OCI-LY7 (cell line): Measurements from ENCODE around the gene NAA30. TPM values are rescaled to one million over a fixed set of nuclear protein-coding genes. Genes with fewer than 3 reads are reported as not detected.
"Not testable (repeated sequence)": the region's sequence is repeated elsewhere in the genome, so short reads cannot be mapped to it uniquely, and the experiment has no call there.

Experiments
- BruUV-seq: library from RNA; stranded (reverse); fragments of 400-500 nt; replicated peaks from 2 replicates; lab custom pipeline; 2021; lab: Mats Ljungman, UMichigan
- CTCF ChIA-PET: fragments of 300-600 bp; sonication (Branson Sonifier 250); formaldehyde crosslinking; loops from one replicate; lab custom pipeline; 2022; ENCODE audit warnings: antibody characterized with exemption; ENCODE audit not compliant: unreplicated experiment; lab: Charles Lee
- POLR2A ChIA-PET: fragments of 300-600 bp; sonication (Branson Sonifier 250); formaldehyde crosslinking; loops from one replicate; lab custom pipeline; 2022; ENCODE audit warnings: antibody characterized with exemption; lab: Charles Lee
- DNase-seq: peaks from one replicate; pipeline ENCODE4 v3.0.0-alpha.2; 2015; ENCODE audit warnings: low spot score
- H2AFZ ChIP-seq: fragments of 200-600 bp; sonication (generic), shearing (Covaris generic); 2 replicates; pipeline ENCODE4 v1.6.1; 2014; ENCODE audit warnings: mild to moderate bottlenecking, antibody characterized with exemption, low read length, moderate library complexity
- H3K27ac ChIP-seq: fragments of 200-600 bp; sonication (generic); 2 replicates; pipeline ENCODE4 v1.5.1; 2014; ENCODE audit warnings: mixed run types, low read depth, mild to moderate bottlenecking, moderate library complexity, low read length, inconsistent platforms; ENCODE audit not compliant: poor library complexity, severe bottlenecking
- H3K36me3 ChIP-seq: fragments of 200-600 bp; sonication (generic); 2 replicates; pipeline ENCODE4 v1.6.1; 2014; ENCODE audit warnings: mild to moderate bottlenecking, antibody characterized with exemption, low read length, moderate library complexity, mixed read lengths; ENCODE audit not compliant: insufficient read depth
- H3K4me1 ChIP-seq: fragments of 200-600 bp; sonication (generic); 2 replicates; pipeline ENCODE4 v1.5.1; 2014; ENCODE audit warnings: mild to moderate bottlenecking, low read length; ENCODE audit not compliant: insufficient read depth, poor library complexity, severe bottlenecking
- H3K4me2 ChIP-seq: fragments of 200-600 bp; sonication (generic); 2 replicates; pipeline ENCODE4 v1.6.1; 2014; ENCODE audit warnings: mild to moderate bottlenecking, low read length
- H3K4me3 ChIP-seq: fragments of 200-600 bp; sonication (generic); 2 replicates; pipeline ENCODE4 v1.5.1; 2014; ENCODE audit warnings: mild to moderate bottlenecking, low read depth, low read length; ENCODE audit not compliant: poor library complexity, severe bottlenecking
- H3K79me2 ChIP-seq: fragments of 200-600 bp; sonication (generic); 2 replicates; pipeline ENCODE4 v1.6.1; 2016; ENCODE audit warnings: low read depth, mild to moderate bottlenecking, low read length, moderate library complexity, mixed read lengths; ENCODE audit not compliant: insufficient read depth
- H3K9me2 ChIP-seq: fragments of 200-600 bp; sonication (generic); 2 replicates; pipeline ENCODE4 v1.6.1; 2016; ENCODE audit warnings: mild to moderate bottlenecking, low read length, mixed read lengths; ENCODE audit not compliant: insufficient read depth
- H3K9me3 ChIP-seq: fragments of 200-600 bp; sonication (generic); 2 replicates; pipeline ENCODE4 v1.6.1; 2014; ENCODE audit warnings: mild to moderate bottlenecking, mixed run types, low read length, mixed read lengths
- H4K20me1 ChIP-seq: fragments of 200-600 bp; sonication (generic); 2 replicates; pipeline ENCODE4 v1.6.1; 2014; ENCODE audit warnings: mild to moderate bottlenecking, antibody characterized with exemption, low read length, moderate library complexity, mixed read lengths; ENCODE audit not compliant: insufficient read depth
- EZH2phosphoT487 ChIP-seq: fragments of 200-600 bp; sonication (generic); IDR thresholded peaks from 2 replicates; pipeline ENCODE4 v1.6.1; 2018; ENCODE audit warnings: low read depth, borderline replicate concordance, mild to moderate bottlenecking, mixed run types, antibody characterized with exemption, low read length, moderate library complexity, mixed read lengths
- intact Hi-C: fragments of 100-400 bp; cut with micrococcal nuclease; formaldehyde crosslinking; loops from one replicate; pipeline ENCODE4 v1.10.0; 2022; ENCODE audit not compliant: unreplicated experiment
- total RNA-seq, 2 experiments: library from RNA; depleted of rRNA in 1 of 2; stranded (reverse); fragments of >200 nt in 1 of 2; shearing (Covaris generic) in 1 of 2; gene quantifications; 2 replicates each; pipeline ENCODE4 v1.2.3, GENCODE V29; 2014 to 2022
- TF ChIP-seq, protein P1 (sequence below): fragments of 200-600 bp; sonication (generic); conservative IDR thresholded peaks from 2 replicates; pipeline ENCODE4 v1.5.1; 2014; ENCODE audit warnings: mild to moderate bottlenecking, antibody characterized with exemption, low read length, moderate library complexity, mixed read lengths

Gene NAA30
- total RNA-seq, 2 experiments from 2014 or later = 7.4 to 18.1 TPM

DNA sequence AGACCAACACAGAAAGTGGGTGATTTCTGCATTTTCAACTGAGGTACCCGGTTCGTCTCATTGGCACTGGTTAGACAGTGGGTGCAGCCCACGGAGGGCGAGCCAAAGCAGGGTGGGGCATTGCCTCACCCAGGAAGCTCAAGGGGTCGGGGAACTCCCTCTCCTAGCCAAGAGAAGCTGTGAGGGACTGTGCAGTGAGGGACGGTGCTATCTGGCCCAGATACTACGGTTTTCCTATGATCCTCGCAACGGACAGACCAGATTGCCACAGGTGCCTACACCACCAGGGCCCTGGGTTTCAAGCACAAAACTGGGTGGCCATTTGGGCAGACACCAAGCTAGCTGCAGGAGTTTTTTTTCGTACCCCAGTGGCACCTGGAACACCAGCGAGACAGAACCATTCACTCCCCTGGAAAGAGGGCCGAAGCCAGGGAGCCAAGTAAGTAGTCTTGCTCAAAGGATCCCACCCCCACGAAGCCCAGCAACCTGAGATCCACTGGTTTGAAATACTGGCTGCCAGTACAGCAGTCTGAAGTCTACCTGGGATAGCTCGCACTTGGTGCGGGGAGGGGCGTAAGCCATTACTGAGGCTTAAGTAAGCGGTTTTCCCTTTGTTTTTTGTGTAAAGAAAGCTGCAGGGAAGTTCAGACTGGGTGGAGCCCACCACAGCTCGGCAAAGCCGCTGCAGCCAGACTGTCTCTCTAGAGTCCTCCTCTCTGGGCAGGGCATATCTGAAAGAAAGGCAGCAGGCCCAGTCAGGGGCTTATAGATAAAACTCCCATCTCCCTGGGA is 25.5 kb upstream of the NAA30 start:
- no peak overlapping the region for H3K4me3 ChIP-seq
- DNase-seq = no peak
- POLR2A ChIA-PET = no interaction called here
- no peaks in the 10 kb centered on the region for H3K9me3 ChIP-seq
- TF ChIP-seq, protein P1, sequence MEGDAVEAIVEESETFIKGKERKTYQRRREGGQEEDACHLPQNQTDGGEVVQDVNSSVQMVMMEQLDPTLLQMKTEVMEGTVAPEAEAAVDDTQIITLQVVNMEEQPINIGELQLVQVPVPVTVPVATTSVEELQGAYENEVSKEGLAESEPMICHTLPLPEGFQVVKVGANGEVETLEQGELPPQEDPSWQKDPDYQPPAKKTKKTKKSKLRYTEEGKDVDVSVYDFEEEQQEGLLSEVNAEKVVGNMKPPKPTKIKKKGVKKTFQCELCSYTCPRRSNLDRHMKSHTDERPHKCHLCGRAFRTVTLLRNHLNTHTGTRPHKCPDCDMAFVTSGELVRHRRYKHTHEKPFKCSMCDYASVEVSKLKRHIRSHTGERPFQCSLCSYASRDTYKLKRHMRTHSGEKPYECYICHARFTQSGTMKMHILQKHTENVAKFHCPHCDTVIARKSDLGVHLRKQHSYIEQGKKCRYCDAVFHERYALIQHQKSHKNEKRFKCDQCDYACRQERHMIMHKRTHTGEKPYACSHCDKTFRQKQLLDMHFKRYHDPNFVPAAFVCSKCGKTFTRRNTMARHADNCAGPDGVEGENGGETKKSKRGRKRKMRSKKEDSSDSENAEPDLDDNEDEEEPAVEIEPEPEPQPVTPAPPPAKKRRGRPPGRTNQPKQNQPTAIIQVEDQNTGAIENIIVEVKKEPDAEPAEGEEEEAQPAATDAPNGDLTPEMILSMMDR = no peak
- TF ChIP-seq EZH2phosphoT487 = no peak
- no peak overlapping the region for H3K27ac ChIP-seq
- no peaks in the 10 kb centered on the region for H3K9me2 ChIP-seq
- intact Hi-C loops = no loop called here
- H3K4me2 ChIP-seq = no peak overlapping the region
- BruUV-seq = no TSS peak
- H3K4me1 ChIP-seq = no peaks in the 10 kb centered on the region
- H3K36me3 ChIP-seq = no peaks in the 10 kb centered on the region
- H4K20me1 ChIP-seq = no peaks in the 10 kb centered on the region
- no peaks in the 10 kb centered on the region for H3K79me2 ChIP-seq
- CTCF ChIA-PET = no interaction called here
- no peak overlapping the region for H2AFZ ChIP-seq

DNA sequence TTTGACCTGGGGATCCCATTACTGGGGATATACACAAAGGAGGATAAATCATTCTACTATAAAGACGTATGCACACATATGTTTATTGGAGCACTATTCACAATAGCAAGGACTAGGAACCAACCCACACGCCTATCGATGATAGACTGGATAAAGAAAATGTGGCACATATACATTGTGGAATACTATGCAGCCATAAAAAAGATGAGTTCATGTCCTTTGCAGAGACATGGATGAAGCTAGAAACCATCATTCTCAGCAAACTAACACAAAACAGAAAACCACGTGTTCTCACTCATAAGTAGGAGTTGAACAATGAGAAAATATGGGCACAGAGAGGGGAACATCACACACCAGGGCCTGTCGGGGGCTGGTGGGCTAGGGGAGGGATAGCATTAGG is 20.2 kb upstream of the NAA30 start:
- DNase-seq, H3K79me2 ChIP-seq, BruUV-seq, H3K9me2 ChIP-seq, intact Hi-C loops, H3K4me1 ChIP-seq, H3K36me3 ChIP-seq, H3K9me3 ChIP-seq, H4K20me1 ChIP-seq, H3K27ac ChIP-seq, H2AFZ ChIP-seq, H3K4me2 ChIP-seq, H3K4me3 ChIP-seq, CTCF ChIA-PET: not testable (repeated sequence)
- POLR2A ChIA-PET = interaction anchor here (0.8 kb wide), 1 partner anchor 25 kb away, joined by 3 read pairs; no protein-coding TSS in a partner anchor

DNA sequence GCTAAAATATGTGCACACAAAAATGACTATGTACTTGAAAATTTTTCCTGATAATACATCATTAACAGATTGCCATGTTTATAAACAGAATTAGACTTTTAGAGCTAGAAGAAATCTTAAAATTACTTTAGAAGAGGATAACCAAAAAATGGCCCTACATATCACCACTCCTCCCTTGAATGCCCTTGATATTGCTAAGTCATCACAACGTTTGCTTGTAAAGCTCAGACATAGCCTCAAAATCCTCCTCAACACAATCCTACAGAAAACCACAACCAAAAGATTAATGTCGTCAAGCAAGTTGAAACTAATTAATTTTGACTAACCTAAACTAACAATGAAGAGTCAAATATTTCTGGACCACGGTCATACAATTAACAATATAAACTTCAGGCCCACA is 19.4 kb upstream of the NAA30 start:
- POLR2A ChIA-PET = no interaction called here
- no peak overlapping the region for H3K4me2 ChIP-seq
- intact Hi-C loops = no loop called here
- H2AFZ ChIP-seq = no peak overlapping the region
- no peaks in the 10 kb centered on the region for H4K20me1 ChIP-seq
- TF ChIP-seq EZH2phosphoT487 = no peak
- TF ChIP-seq, protein P1 = no peak
- no peak overlapping the region for H3K27ac ChIP-seq
- no peaks in the 10 kb centered on the region for H3K36me3 ChIP-seq
- no peak overlapping the region for H3K4me3 ChIP-seq
- BruUV-seq = no TSS peak
- H3K79me2 ChIP-seq = no peaks in the 10 kb centered on the region
- no peaks in the 10 kb centered on the region for H3K9me3 ChIP-seq
- no peaks in the 10 kb centered on the region for H3K4me1 ChIP-seq
- no peak for DNase-seq
- CTCF ChIA-PET = no interaction called here
- H3K9me2 ChIP-seq = no peaks in the 10 kb centered on the region
